NCI-H2107 treated with DMSO at 0.1 percent for 48 hours (cell line): ENCODE data around the gene DECR2.
"Not testable (repeated sequence)": the region's sequence is repeated elsewhere in the genome, so short reads cannot be mapped to it uniquely, and the experiment has no call there.

Source experiments
- DNase-seq: peaks from one replicate; lab custom pipeline; 2025; ENCODE audit not compliant: unreplicated experiment; lab: John Stamatoyannopoulos, UW

The DECR2 gene

GRCh38 chr16:398561-399339 is 2.9 kb upstream of the DECR2 start:
- DNase-seq = no peak

- DNase-seq = no peak
Observed at GRCh38 chr16:399340-400019, 2.2 kb upstream of the DECR2 start.

GRCh38 chr16:400061-400591 is 1.6 kb upstream of the DECR2 start:
- no peak for DNase-seq

DNA sequence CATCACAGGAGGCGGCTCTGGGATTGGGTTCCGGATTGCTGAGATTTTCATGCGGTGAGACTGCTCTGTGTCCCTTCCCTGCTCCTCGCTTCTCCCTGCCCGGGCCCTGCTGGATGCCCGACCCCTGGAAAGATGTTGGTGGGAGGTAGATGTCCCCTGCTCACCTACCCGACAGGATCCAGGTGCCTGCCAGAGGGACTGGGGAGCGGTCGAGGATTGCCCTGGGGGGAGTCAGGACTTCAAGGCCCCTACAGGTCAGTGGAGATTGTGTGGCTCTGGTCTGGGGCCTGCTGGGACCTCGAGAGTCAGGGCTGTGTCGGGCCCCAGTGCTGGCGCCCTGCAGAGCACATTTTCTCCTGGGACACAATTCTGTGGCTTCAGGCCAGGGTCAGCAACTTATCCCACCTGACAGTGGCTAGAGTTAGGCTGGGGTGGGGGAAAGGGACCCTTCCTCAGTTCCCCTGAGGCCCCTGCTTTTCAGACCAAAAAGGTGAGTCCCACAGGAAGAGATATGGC is 3.3 kb downstream of the DECR2 start:
- no peak for DNase-seq

GRCh38 chr16:405548-406506 is 4.1 kb downstream of the DECR2 start:
- no peak for DNase-seq

DNA sequence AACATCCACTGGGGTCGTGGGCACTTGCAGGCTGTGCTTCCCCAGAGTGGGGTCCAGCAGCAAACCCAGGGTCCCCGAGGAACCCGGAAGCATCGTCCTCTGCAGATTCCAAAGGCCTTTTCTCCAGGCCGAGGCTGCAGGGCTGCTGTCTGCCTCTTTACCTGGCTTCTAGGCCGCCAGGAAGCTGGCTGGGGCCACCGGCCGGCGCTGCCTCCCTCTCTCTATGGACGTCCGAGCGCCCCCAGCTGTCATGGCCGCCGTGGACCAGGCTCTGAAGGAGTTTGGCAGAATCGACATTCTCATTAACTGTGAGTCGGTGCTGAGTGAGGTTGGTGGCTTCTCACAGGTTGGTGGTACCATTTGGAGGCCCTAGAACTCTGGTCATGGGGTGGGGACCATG is 5.6 kb downstream of the DECR2 start:
- DNase-seq = no peak

DNA sequence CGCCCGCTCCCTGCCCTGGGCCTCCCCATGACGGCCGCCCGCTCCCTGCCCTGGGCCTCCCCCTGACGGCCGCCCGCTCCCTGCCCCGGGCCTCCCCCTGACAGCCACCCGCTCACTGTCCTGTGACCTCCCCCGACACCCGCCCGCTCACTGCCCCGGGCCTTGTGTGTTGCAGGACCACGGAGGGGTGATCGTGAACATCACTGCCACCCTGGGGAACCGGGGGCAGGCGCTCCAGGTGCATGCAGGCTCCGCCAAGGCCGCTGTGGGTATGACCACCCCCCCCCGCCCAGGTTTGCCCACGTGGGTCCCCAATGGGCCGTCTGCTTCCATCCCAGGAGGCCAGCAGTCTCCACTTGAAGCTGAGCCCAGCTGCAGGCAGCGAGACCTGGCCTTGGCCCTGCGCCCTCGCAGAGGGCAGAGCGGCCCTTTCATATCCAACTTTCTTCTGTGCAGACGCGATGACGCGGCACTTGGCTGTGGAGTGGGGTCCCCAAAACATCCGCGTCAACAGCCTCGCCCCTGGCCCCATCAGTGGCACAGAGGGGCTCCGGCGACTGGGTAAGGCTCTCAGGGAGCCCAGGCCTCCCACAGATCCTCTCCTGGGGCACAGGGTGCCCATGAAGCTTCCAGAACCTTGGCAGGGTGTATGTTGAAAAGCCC is 9.0 kb downstream of the DECR2 start:
- no peak for DNase-seq

- no peak for DNase-seq
Observed at GRCh38 chr16:411576-412265, 10.0 kb downstream of the DECR2 start.

DNA sequence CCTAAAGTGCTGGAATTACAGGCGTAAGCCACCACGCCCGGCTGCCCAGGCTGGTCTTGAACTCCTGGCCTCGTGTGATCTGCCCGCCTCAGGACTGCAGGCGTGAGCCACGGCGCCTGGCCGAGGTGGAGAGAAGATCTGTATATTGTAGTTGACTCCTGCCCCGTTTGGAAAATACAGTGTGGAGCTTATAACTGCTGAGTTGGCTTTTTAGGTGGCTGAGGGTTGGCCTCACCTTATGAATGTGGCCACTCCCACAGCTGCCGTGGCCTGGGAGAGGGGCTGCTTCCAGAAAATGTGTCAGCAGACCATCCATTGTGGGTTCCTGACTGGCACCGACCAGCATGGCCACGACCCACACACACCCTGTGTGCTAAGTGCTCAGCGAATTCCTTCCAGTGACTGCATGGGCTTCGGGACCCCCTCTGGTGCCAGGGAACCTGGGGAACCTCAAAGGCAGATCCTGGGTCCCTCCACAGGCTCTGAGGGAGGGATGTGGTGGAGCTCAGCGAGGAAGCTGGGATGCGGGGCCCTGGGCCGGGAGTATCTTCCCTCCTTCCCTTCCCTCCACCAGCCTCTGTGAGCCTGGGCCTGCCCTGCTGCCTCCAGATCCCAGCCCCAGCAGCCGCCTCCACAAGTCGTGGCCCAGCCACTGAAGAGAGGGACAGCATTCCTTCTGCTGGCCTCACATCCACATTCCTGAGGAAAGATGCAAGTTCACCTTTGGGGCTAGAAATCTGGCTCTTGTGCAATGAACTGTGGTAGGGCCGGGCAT is 12.9 kb downstream of the DECR2 start:
- no peak for DNase-seq

DNA sequence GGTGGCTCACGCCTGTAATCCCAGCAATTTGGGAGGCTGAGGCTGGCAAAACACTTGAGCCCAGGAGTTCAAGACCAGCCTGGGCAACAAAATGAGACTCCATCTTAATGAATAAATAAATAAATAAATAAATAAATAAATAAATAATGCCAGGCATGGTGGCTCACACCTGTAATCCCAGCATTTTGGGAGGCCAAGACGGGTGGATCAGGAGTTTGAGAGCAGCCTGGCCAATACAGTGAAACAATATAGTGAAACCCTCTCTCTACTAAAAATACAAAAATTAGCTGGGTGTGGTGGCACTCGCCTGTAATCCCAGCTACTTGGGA is 13.4 kb downstream of the DECR2 start:
- not testable (repeated sequence) for DNase-seq

- DNase-seq = not testable (repeated sequence)
Observed at GRCh38 chr16:422179-422578, 20.5 kb downstream of the DECR2 start.

- no peak for DNase-seq
Observed at GRCh38 chr16:424033-424622, 22.4 kb downstream of the DECR2 start.

GRCh38 chr16:424623-425081 is 23.0 kb downstream of the DECR2 start:
- no peak for DNase-seq

DNA sequence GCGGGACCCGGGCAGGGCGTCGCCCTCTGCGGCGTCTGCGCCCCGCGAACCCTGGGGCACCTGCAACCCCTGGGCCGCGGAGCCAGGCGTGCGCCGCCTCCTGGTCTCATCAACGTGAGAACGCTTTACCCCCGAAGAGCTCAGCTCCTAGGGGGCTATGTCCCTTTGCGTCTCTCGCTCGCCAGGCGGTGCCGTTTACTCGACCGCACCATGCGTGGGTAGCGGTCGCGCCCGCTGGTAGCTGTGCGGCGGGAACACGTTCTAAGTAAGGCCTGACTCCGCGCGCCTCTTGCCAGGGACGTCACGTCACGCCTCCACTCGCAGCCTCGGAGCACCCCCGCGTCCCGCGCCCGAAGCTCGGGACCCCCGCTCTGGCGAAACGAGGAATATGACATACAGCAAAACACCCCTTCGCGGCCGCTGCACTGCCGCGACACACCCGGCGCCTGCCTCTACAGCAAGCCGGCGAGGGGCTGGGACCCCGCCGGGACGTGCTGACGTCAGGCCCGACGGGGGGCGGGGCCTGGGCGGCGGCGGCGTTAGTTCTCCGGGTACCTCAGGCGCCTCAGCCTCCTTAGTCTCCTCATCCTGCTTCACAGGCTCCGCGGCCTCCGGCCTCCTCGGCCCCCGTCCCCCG is 23.5 kb downstream of the DECR2 start, which contains the start of gene RAB11FIP3:
RAB11FIP3 (plus strand) TSS at position 568 of the 637 bp plus-strand sequence. CDS start 358 bp downstream, outside the sequence.
- DNase-seq = peak; percentile 42

GRCh38 chr16:425740-426114 is 24.0 kb downstream of the DECR2 start:
- DNase-seq = no peak

- no peak for DNase-seq
Observed at GRCh38 chr16:426115-426905, 24.6 kb downstream of the DECR2 start.

GRCh38 chr16:426906-427249 is 25.2 kb downstream of the DECR2 start:
- no peak for DNase-seq
